Stomach (tissue), 9 donors: ENCODE results near the gene PEX26. TPM values are rescaled to one million over a fixed set of nuclear protein-coding genes. Genes with fewer than 3 reads are reported as not detected.

Experiments used
- DNase-seq, 2 donors: peaks; one replicate each; pipeline versions ENCODE4 v3.0.0 to v3.0.0-alpha.2; 2013 to 2019
- H3K27ac ChIP-seq, 5 donors: fragments of 200-600 bp in 4 of 5; sonication (generic) in 4 of 5; one replicate each; pipeline ENCODE4 v1.5.1; 2013 to 2019; ENCODE audit warnings: mild to moderate bottlenecking in 1 of 5, moderate library complexity in 1 of 5
- H3K27me3 ChIP-seq, 3 donors: fragments of 200-600 bp; sonication (generic); one replicate each; pipeline ENCODE4 v1.5.1; 2017 to 2019; ENCODE audit warnings: mixed run types in 1 of 3
- H3K36me3 ChIP-seq, 4 donors: fragments of 200-600 bp; sonication (generic); 1 replicate in 3 of 4; 2 replicates in 1 of 4; pipeline ENCODE4 v1.5.1; 2016 to 2019
- H3K4me1 ChIP-seq, 4 donors: fragments of 200-600 bp; sonication (generic); one replicate each; pipeline ENCODE4 v1.5.1; 2016 to 2019
- H3K4me3 ChIP-seq, 4 donors: fragments of 200-600 bp; sonication (generic) in 3 of 4; one replicate each; pipeline ENCODE4 v1.5.1; 2016 to 2019; ENCODE audit warnings: mild to moderate bottlenecking in 1 of 4
- H3K9me3 ChIP-seq, 4 donors: fragments of 200-600 bp; sonication (generic); one replicate each; pipeline ENCODE4 v1.5.1; 2016 to 2019
- CTCF ChIP-seq, 7 experiments: fragments of 450-650 bp in 4 of 7; fragments of 200-600 bp in 3 of 7; sonication (generic) in 3 of 7; IDR thresholded peaks; one replicate each; pipeline ENCODE4 v1.5.1; 2016 to 2019; ENCODE audit warnings: antibody characterized with exemption in 7 of 7, control low read depth in 2 of 7, mild to moderate bottlenecking in 1 of 7
- EP300 ChIP-seq: sonication (generic); formaldehyde crosslinking; IDR thresholded peaks from one replicate; pipeline ENCODE4 v1.6.1; 2017; ENCODE audit warnings: antibody characterized with exemption
- POLR2A ChIP-seq, 4 donors: fragments of 450-650 bp; IDR thresholded peaks; one replicate each; pipeline ENCODE4 v1.6.1; 2016; ENCODE audit warnings: antibody characterized with exemption in 4 of 4, control low read depth in 2 of 4, mild to moderate bottlenecking in 1 of 4, moderate library complexity in 1 of 4
- POLR2AphosphoS5 ChIP-seq, 3 donors: sonication (generic); formaldehyde crosslinking; IDR thresholded peaks; one replicate each; pipeline ENCODE4 v1.6.1; 2016; ENCODE audit warnings: antibody characterized with exemption in 3 of 3
- WGBS, 5 donors: extraction: QIAGEN DNeasy Blood & Tissue Kit in 3 of 5; methylation state at CpG; one replicate each; pipeline versions ENCODE4 v1.1.5 to v1.1.7; 2013 to 2018; 5-methylcytosine and 5-hydroxymethylcytosine counted together
- intact Hi-C: fragments of 100-400 bp; cut with DNase I; formaldehyde crosslinking; loops from one replicate; pipeline ENCODE4 v1.15.1; 2023; ENCODE audit warnings: low total_unique reads
- polyA plus RNA-seq, 3 donors: library from polyadenylated mRNA; stranded (reverse); fragments of 200-250 nt; gene quantifications; one replicate each; pipeline ENCODE4 v1.2.3, GENCODE V29; 2013
- total RNA-seq, 5 donors: library from RNA; depleted of rRNA; stranded (reverse); fragments of >200 nt; gene quantifications; one replicate each; pipeline versions ENCODE4 v1.1.0 to v1.2.3, GENCODE V29; 2014 to 2016
- donor health status: healthy with polysubstance abuse.
- donor health status: Bipolar disorder and iron deficiency.
- donor health status: healthy.

Gene PEX26
- total and polyA plus RNA-seq, 8 donors: 6.7 to 564 (median 16.5) TPM

GRCh38 chr22:18108187-18108586 is 30.4 kb downstream of the PEX26 start:
- 78 to 93% (median 89%) methylated on average over 3 of the region's 3 CpGs for WGBS, 5 donors
- H3K4me3 ChIP-seq: no peak overlapping the region
- TF ChIP-seq POLR2AphosphoS5 (IDR thresholded peaks at IDR 0.05) (no peak), EP300 (no peak), POLR2A (IDR thresholded peaks at IDR 0.05) (no peak), CTCF (IDR thresholded peaks at IDR 0.05) (no peak)
- H3K36me3 ChIP-seq: no peaks in the 10 kb centered on the region
- no peaks in the 10 kb centered on the region for H3K9me3 ChIP-seq
- intact Hi-C loops: no loop called here
- DNase-seq: no peak
- no peak overlapping the region for H3K27ac ChIP-seq
- H3K4me1 ChIP-seq: peaks cover 21 to 24% (median 23%) of the 10 kb centered on the region in 4 donors
- peaks cover 0 to 30% (median 20%) of the 10 kb centered on the region in 3 donors for H3K27me3 ChIP-seq

- Histone ChIP-seq H3K27ac (peak overlapping the region in 4 of 5 donors; percentile 1 to 61 (median 32)), H3K4me3 (peak overlapping the region in 3 of 4 donors; percentile 54 to 70 (median 55)), H3K4me1 (peaks cover 21 to 32% (median 23%) of the 10 kb centered on the region in 4 donors), H3K9me3 (no peaks in the 10 kb centered on the region), H3K36me3 (no peaks in the 10 kb centered on the region), H3K27me3 (peaks cover 0 to 30% (median 20%) of the 10 kb centered on the region in 3 donors)
- intact Hi-C loops: no loop called here
- DNase-seq: no peak
- TF ChIP-seq EP300: no peak
- no peak for TF ChIP-seq POLR2A (IDR thresholded peaks at IDR 0.05)
- no peak for TF ChIP-seq CTCF (IDR thresholded peaks at IDR 0.05)
- TF ChIP-seq POLR2AphosphoS5 (IDR thresholded peaks at IDR 0.05): no peak
- WGBS, 5 donors: 49 to 54% (median 51%) methylated on average over 14 of the region's 14 CpGs
Measured at GRCh38 chr22:18109410-18110193, 31.8 kb downstream of the PEX26 start.

- intact Hi-C loops: no loop called here
- TF ChIP-seq POLR2AphosphoS5 (IDR thresholded peaks at IDR 0.05) (peak in 1 of 3 donors; percentile 12), POLR2A (IDR thresholded peaks at IDR 0.05) (no peak)
- Histone ChIP-seq H3K9me3 (no peaks in the 10 kb centered on the region), H3K36me3 (no peaks in the 10 kb centered on the region), H3K4me1 (peaks cover 21 to 32% (median 23%) of the 10 kb centered on the region in 4 donors), H3K27ac (peak within 1 kb of the TSS; percentile 1 to 61 (median 42)), H3K27me3 (peaks cover 0 to 30% (median 20%) of the 10 kb centered on the region in 3 donors), H3K4me3 (peak within 1 kb of the TSS; percentile 49 to 70 (median 54))
- DNase-seq: peak; percentile 67 to 75
- 0 to 1% (median 1%) methylated on average over 4 to 72 of the region's 72 CpGs for WGBS, 5 donors
Measured at GRCh38 chr22:18110194-18110953, 32.6 kb downstream of the PEX26 start, which contains the start of gene TUBA8. Gene TUBA8 (plus strand): TSS chr22:18110809. CDS start chr22:18110866, 57 bp downstream.

GRCh38 chr22:18110954-18111758 is 33.4 kb downstream of the PEX26 start:
- Histone ChIP-seq H3K4me3 (peak overlapping the region; percentile 49 to 70 (median 54)), H3K36me3 (no peaks in the 10 kb centered on the region), H3K4me1 (peaks cover 21 to 32% (median 23%) of the 10 kb centered on the region in 4 donors), H3K27ac (peak overlapping the region in 2 of 5 donors; percentile 22 to 42), H3K9me3 (no peaks in the 10 kb centered on the region), H3K27me3 (peaks cover 0 to 30% (median 20%) of the 10 kb centered on the region in 3 donors)
- intact Hi-C loops: no loop called here
- 13 to 22% (median 17%) methylated on average over 25 to 39 of the region's 39 CpGs for WGBS, 5 donors
- no peak for DNase-seq
- no peak for TF ChIP-seq POLR2A (IDR thresholded peaks at IDR 0.05)
- TF ChIP-seq CTCF (IDR thresholded peaks at IDR 0.05): no peak
- TF ChIP-seq EP300: no peak
- TF ChIP-seq POLR2AphosphoS5 (IDR thresholded peaks at IDR 0.05): no peak
